IMR-90 (cell line): ENCODE data around the gene NOS3. TPM values are rescaled to one million over a fixed set of nuclear protein-coding genes. Genes with fewer than 3 reads are reported as not detected.

Experiments
- ATAC-seq: fragments of 200-7000 bp; cut with Tn5 transposase; 2 replicates; pipeline ENCODE4 v1.9.1; 2020; ENCODE audit warnings: low read depth, mild to moderate bottlenecking, moderate library complexity
- BruUV-seq: library from RNA; stranded (reverse); fragments of 400-500 nt; replicated peaks from 2 replicates; lab custom pipeline; 2021; lab: Mats Ljungman, UMichigan
- CTCF ChIA-PET: fragments of 300-600 bp; formaldehyde crosslinking; extraction: SDS; loops from one replicate; lab custom pipeline; 2021; ENCODE audit warnings: antibody characterized with exemption; lab: Yijun Ruan, JAX
- POLR2A ChIA-PET: fragments of 300-600 bp; sonication (Branson Sonifier 250); formaldehyde crosslinking; loops from one replicate; lab custom pipeline; 2022; ENCODE audit warnings: antibody characterized with exemption; ENCODE audit not compliant: unreplicated experiment; lab: Charles Lee
- DNase-seq: peaks from one replicate; pipeline ENCODE4 v3.0.0; 2013
- H2AFZ ChIP-seq: replicated peaks from 2 replicates; pipeline ENCODE3; 2013; ENCODE audit warnings: low read length, mild to moderate bottlenecking; ENCODE audit not compliant: poor library complexity
- H2AK5ac ChIP-seq: 2 replicates; pipeline ENCODE4 v1.6.1; 2013; ENCODE audit warnings: low read depth, low read length, inconsistent platforms
- H2AK9ac ChIP-seq: replicated peaks from 2 replicates; pipeline ENCODE3; 2013; ENCODE audit warnings: mild to moderate bottlenecking, low read depth, low read length, moderate library complexity; ENCODE audit not compliant: poor library complexity
- H2BK120ac ChIP-seq: 2 replicates; pipeline ENCODE4 v1.6.1; 2013; ENCODE audit warnings: low read depth, low read length, inconsistent platforms
- H2BK15ac ChIP-seq: 3 replicates; pipeline ENCODE4 v1.6.1; 2013; ENCODE audit warnings: low read depth, low read length, inconsistent platforms
- H2BK20ac ChIP-seq: 2 replicates; pipeline ENCODE4 v1.6.1; 2013; ENCODE audit warnings: low read depth, mild to moderate bottlenecking, inconsistent platforms, low read length, moderate library complexity
- H2BK5ac ChIP-seq: 2 replicates; pipeline ENCODE4 v1.6.1; 2013; ENCODE audit warnings: mild to moderate bottlenecking, low read depth, low read length, inconsistent platforms; ENCODE audit not compliant: poor library complexity, severe bottlenecking
- H3K14ac ChIP-seq: replicated peaks from 2 replicates; pipeline ENCODE4 v1.6.1; 2013; ENCODE audit warnings: low read depth, low read length, inconsistent platforms
- H3K18ac ChIP-seq: 2 replicates; pipeline ENCODE4 v1.6.1; 2013; ENCODE audit warnings: low read depth, low read length, control low read depth
- H3K23ac ChIP-seq: 2 replicates; pipeline ENCODE4 v1.6.1; 2013; ENCODE audit warnings: low read depth, low read length, inconsistent platforms
- H3K27ac ChIP-seq: 2 replicates; pipeline ENCODE4 v1.5.1; 2013; ENCODE audit warnings: mild to moderate bottlenecking, control low read depth, low read length; ENCODE audit not compliant: insufficient read depth
- H3K27me3 ChIP-seq: 2 replicates; pipeline ENCODE4 v1.6.1; 2013; ENCODE audit warnings: low read length; ENCODE audit not compliant: control insufficient read depth, insufficient read depth
- H3K36me3 ChIP-seq: 2 replicates; pipeline ENCODE4 v1.6.1; 2013; ENCODE audit warnings: low read length, mixed read lengths; ENCODE audit not compliant: control insufficient read depth, insufficient read depth
- H3K4ac ChIP-seq: 2 replicates; pipeline ENCODE4 v1.6.1; 2013; ENCODE audit warnings: low read depth, low read length, inconsistent platforms
- H3K4me1 ChIP-seq: 2 replicates; pipeline ENCODE4 v1.6.1; 2013; ENCODE audit warnings: low read length, mixed read lengths; ENCODE audit not compliant: control insufficient read depth, insufficient read depth
- H3K4me2 ChIP-seq: 2 replicates; pipeline ENCODE4 v1.6.1; 2013; ENCODE audit warnings: low read depth, mild to moderate bottlenecking, control low read depth, low read length, moderate library complexity
- H3K4me3 ChIP-seq: 2 replicates; pipeline ENCODE4 v1.5.1; 2013; ENCODE audit warnings: low read depth, mild to moderate bottlenecking, control low read depth, low read length, moderate library complexity; ENCODE audit not compliant: insufficient read depth
- H3K56ac ChIP-seq: 2 replicates; pipeline ENCODE4 v1.6.1; 2013; ENCODE audit warnings: low read length, inconsistent platforms; ENCODE audit not compliant: insufficient read depth; ENCODE audit errors: extremely low read depth
- H3K79me1 ChIP-seq, 2 experiments: 2 replicates each; pipeline ENCODE4 v1.6.1; 2013; ENCODE audit warnings: low read length in 2 of 2, inconsistent platforms in 1 of 2, low read depth in 1 of 2
- H3K9ac ChIP-seq: 2 replicates; pipeline ENCODE4 v1.6.1; 2013; ENCODE audit warnings: low read depth, low read length, control low read depth
- H3K9me1 ChIP-seq: 2 replicates; pipeline ENCODE4 v1.6.1; 2013; ENCODE audit warnings: low read length, inconsistent platforms; ENCODE audit not compliant: insufficient read depth
- H3K9me3 ChIP-seq: 2 replicates; pipeline ENCODE4 v1.6.1; 2013; ENCODE audit warnings: low read length; ENCODE audit not compliant: control insufficient read depth, insufficient read depth
- H4K20me1 ChIP-seq: 2 replicates; pipeline ENCODE4 v1.6.1; 2013; ENCODE audit warnings: low read length, inconsistent platforms; ENCODE audit not compliant: insufficient read depth
- H4K5ac ChIP-seq: 2 replicates; pipeline ENCODE4 v1.6.1; 2013; ENCODE audit warnings: mild to moderate bottlenecking, low read depth, low read length, control low read depth
- H4K8ac ChIP-seq, 2 experiments: 2 replicates each; pipeline ENCODE4 v1.6.1; 2013; ENCODE audit warnings: low read depth in 2 of 2, low read length in 2 of 2, control low read depth in 1 of 2, inconsistent platforms in 1 of 2
- H4K91ac ChIP-seq: 2 replicates; pipeline ENCODE4 v1.6.1; 2013; ENCODE audit warnings: low read depth, low read length, inconsistent platforms; ENCODE audit not compliant: insufficient read depth
- BHLHE40 ChIP-seq: fragments of 150-350 bp; IDR thresholded peaks from 2 replicates; pipeline ENCODE4 v1.6.1; 2016; ENCODE audit warnings: mild to moderate bottlenecking, low read depth, low read length
- POLR2A ChIP-seq: IDR thresholded peaks from 2 replicates; pipeline ENCODE4 v1.6.1; 2012; ENCODE audit warnings: mild to moderate bottlenecking, low read depth, low read length
- SMC3 ChIP-seq: fragments of 150-350 bp; IDR thresholded peaks from 2 replicates; pipeline ENCODE4 v1.6.1; 2016; ENCODE audit warnings: low read depth, mild to moderate bottlenecking, antibody characterized with exemption, low read length, moderate library complexity
- WGBS, 2 experiments: methylation state at CpG; one replicate each; pipeline versions ENCODE4 v1.1.5 to v1.1.7; 2013; ENCODE audit warnings: missing lambda C conversion rate in 2 of 2; ENCODE audit not compliant: insufficient read length in 1 of 2; ENCODE audit errors: extremely low coverage in 2 of 2; 5-methylcytosine and 5-hydroxymethylcytosine counted together
- dilution Hi-C: fragments of 300-500 bp; cut with HindIII; formaldehyde crosslinking; loops from one replicate; pipeline ENCODE4 v1.14.3; 2018; ENCODE audit warnings: low sequenced_read_pairs; ENCODE audit not compliant: unreplicated experiment
- in situ Hi-C: fragments of 300-500 bp; cut with MboI; formaldehyde crosslinking; loops from 3 replicates; pipeline ENCODE4 v1.14.3; 2019; ENCODE audit warnings: low sequenced_read_pairs, inconsistent platforms, mixed read lengths
- intact Hi-C: fragments of 100-400 bp; cut with micrococcal nuclease; formaldehyde crosslinking; loops from 2 replicates; pipeline ENCODE4 v1.10.0; 2022
- polyA plus RNA-seq, 3 experiments: library from polyadenylated mRNA; depleted of rRNA; stranded (reverse); fragments of >200 nt; gene quantifications; 2 replicates each; pipeline ENCODE4 v1.2.3, GENCODE V29; 2012; ENCODE audit warnings: low replicate concordance in 1 of 3
- total RNA-seq: library from RNA; depleted of rRNA; stranded (reverse); fragments of >200 nt; gene quantifications from 2 replicates; pipeline ENCODE4 v1.2.3, GENCODE V29; 2012

The NOS3 gene
- total and polyA plus RNA-seq, 2 of the 4 experiments (the other 2 are of a cell fraction), result 0.72 to 2.0 TPM

- no peak overlapping the region for H2AK5ac ChIP-seq
- intact Hi-C loops, result no loop called here
- no peak overlapping the region for H3K4me3 ChIP-seq
- H2BK120ac ChIP-seq, result no peak overlapping the region
- no peak overlapping the region for H3K18ac ChIP-seq
- no peak overlapping the region for H4K8ac ChIP-seq
- H4K91ac ChIP-seq, result no peak overlapping the region
- ATAC-seq (no peak), DNase-seq (no peak)
- H4K5ac ChIP-seq, result no peak overlapping the region
- POLR2A ChIA-PET, result no interaction called here
- no peak overlapping the region for H3K27ac ChIP-seq
- in situ Hi-C loops, result no loop called here
- CTCF ChIA-PET, result no interaction called here
- BruUV-seq, result no TSS peak
- no peak overlapping the region for H3K4ac ChIP-seq
- no peaks in the 10 kb centered on the region for H3K9me3 ChIP-seq
- WGBS, 2 experiments, result 100% methylated on average over 7 of the region's 13 CpGs; no CpG with 5 or more reads in 1 of the 2 experiments
- H3K36me3 ChIP-seq, result no peaks in the 10 kb centered on the region; the same call in 1 of the 2 replicates
- H3K9ac ChIP-seq, result no peak overlapping the region
- no peaks in the 10 kb centered on the region for H3K27me3 ChIP-seq
- no peaks in the 10 kb centered on the region for H4K20me1 ChIP-seq
- no peak overlapping the region for H2AFZ ChIP-seq
- no peak overlapping the region for H3K4me2 ChIP-seq
- no peaks in the 10 kb centered on the region for H3K9me1 ChIP-seq
- dilution Hi-C loops, result no loop called here
- no peak overlapping the region for H3K56ac ChIP-seq
- H2BK15ac ChIP-seq, result no peak overlapping the region
- no peak for TF ChIP-seq SMC3
- TF ChIP-seq BHLHE40, result no peak
- TF ChIP-seq POLR2A, result no peak
- no peak overlapping the region for H2AK9ac ChIP-seq
- H3K14ac ChIP-seq, result no peak overlapping the region
- H2BK5ac ChIP-seq, result no peak overlapping the region
- peaks cover 20% of the 10 kb centered on the region; the same call in 1 of the 2 replicates for H3K4me1 ChIP-seq
- H2BK20ac ChIP-seq, result no peak overlapping the region
- H3K79me1 ChIP-seq, result no peaks in the 10 kb centered on the region
- H3K23ac ChIP-seq, result no peak overlapping the region
Observed at GRCh38 chr7:150958597-150958996, 32.2 kb upstream of the NOS3 start.
